ENCODE results near the gene PCCA.

DNA sequence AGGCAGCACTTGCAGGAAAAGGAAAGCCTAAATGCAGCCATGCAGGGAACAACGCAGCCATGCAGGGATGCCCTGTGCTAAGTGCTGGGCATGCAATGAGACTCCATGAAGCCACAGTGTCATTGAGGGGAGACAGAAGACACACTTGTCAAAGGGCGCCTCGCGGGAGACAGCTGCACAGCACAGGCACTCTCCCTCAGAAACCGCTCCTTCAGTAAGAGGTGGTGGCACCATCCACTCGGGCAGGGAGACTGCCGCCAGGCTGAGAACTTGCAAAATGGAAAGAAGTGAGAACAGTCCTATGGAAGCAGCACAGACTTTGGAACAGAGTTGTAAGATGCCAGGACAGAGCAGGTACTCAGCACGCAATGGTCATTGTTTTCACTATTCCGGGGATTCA is 448.6 kb downstream of the PCCA start:
- TF ChIP-seq SP1 (IDR thresholded peaks at IDR 0.05), result no peak
- TF ChIP-seq FOXK2 (IDR thresholded peaks at IDR 0.05), result no peak
- no peak for TF ChIP-seq ARNT (IDR thresholded peaks at IDR 0.05)
- no peak for TF ChIP-seq NFRKB (IDR thresholded peaks at IDR 0.05)
- no peak for TF ChIP-seq ELF4 (IDR thresholded peaks at IDR 0.05)
- TF ChIP-seq BHLHE40 (IDR thresholded peaks at IDR 0.05; ENCODE audit: borderline replicate concordance), result no peak
